ENCODE results near the gene EML6.

Gene EML6

DNA sequence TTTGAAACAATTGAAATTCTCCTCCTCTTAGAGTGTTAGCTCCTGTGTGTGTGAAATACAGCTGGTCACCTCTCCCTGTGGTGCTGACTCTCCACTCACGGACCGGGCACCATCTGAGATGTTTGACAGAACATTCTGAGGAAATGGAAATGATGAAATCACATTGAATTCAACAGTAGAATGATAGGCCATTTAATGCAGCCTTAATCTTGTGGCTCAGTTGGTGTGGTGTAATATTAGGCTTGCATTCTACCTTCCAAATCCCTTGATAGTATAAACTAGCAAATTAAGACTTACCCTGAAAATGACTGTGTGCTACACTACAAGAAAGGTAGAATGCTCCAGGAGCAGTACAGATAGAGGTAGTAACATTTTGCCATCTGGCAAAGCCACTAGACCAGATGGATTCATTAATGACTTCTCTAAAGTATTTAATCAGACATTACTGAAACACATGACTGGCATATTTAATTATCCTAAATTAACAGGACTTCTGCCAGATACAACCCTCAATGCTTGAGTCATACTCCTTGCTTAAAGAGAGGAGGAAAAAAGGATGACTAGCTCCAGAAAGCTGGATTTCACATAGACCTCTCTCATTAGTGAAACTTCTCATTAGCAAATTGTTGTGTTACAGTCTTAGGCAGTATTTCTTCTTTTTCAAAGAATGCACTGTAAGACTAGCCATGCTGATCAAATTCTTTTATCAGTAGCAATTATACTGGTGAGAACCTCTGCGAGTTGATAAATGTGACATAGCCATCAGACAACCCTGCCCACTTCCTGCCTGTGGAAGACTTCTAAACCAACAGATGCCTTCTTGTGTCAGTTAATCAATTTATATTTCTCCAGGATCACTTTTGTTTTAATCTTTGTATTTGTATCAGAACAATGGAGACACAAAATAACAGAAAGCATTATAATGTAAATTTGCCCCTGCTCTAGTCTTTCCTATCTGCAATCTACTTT lies 80.6 kb downstream of the EML6 start:
- TF ChIP-seq, protein P1, sequence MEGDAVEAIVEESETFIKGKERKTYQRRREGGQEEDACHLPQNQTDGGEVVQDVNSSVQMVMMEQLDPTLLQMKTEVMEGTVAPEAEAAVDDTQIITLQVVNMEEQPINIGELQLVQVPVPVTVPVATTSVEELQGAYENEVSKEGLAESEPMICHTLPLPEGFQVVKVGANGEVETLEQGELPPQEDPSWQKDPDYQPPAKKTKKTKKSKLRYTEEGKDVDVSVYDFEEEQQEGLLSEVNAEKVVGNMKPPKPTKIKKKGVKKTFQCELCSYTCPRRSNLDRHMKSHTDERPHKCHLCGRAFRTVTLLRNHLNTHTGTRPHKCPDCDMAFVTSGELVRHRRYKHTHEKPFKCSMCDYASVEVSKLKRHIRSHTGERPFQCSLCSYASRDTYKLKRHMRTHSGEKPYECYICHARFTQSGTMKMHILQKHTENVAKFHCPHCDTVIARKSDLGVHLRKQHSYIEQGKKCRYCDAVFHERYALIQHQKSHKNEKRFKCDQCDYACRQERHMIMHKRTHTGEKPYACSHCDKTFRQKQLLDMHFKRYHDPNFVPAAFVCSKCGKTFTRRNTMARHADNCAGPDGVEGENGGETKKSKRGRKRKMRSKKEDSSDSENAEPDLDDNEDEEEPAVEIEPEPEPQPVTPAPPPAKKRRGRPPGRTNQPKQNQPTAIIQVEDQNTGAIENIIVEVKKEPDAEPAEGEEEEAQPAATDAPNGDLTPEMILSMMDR (conservative IDR thresholded peaks at IDR 0.05; ENCODE audit: low read depth, low read length) = no peak
- no peak overlapping the region for H3K4me3 ChIP-seq (ENCODE audit: low read length)
- DNase-seq (ENCODE audit: low read depth) = no peak

DNA sequence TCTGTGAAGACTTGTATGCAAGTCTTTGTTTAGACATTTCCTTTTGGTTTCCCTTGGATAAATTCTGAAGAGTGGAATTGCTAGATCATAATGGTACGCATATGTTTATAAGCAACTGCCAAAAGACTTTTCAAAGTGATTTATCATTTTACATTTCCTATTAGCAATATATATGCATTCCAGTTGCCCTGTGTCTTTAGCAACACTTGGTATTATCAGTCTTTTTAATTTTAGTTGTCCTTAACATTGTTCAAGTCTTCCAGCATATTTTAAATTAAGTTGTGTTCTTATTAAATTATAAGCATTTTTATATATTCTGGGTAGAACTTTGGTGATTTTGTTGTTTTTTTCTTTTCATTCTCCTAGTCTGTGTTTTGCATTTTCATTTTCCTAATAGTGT lies 81.8 kb downstream of the EML6 start:
- TF ChIP-seq, protein P1 (conservative IDR thresholded peaks at IDR 0.05; ENCODE audit: low read depth, low read length) = no peak
- H3K4me3 ChIP-seq (ENCODE audit: low read length) = no peak overlapping the region
- DNase-seq (ENCODE audit: low read depth) = no peak

DNA sequence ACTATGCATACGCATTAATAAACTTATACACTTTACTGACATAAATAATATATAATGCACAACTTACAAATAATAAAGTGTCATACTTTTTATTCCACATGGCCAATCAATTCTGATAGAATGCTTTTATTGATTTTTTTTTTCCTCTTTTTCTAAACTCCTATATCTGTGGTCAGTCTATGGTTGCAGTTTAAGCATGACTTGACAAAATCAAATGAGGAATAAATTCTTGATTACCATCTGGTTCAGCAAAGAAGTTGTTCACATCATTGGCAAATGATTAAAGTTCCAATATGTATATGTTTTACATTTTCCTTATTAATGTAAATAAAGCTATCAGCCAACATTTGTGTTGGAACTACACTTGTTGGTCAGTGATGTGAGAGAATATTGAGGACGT lies 83.5 kb downstream of the EML6 start:
- DNase-seq (ENCODE audit: low read depth) = no peak
- no peak overlapping the region for H3K4me3 ChIP-seq (ENCODE audit: low read length)
- TF ChIP-seq, protein P1 (conservative IDR thresholded peaks at IDR 0.05; ENCODE audit: low read depth, low read length) = no peak

DNA sequence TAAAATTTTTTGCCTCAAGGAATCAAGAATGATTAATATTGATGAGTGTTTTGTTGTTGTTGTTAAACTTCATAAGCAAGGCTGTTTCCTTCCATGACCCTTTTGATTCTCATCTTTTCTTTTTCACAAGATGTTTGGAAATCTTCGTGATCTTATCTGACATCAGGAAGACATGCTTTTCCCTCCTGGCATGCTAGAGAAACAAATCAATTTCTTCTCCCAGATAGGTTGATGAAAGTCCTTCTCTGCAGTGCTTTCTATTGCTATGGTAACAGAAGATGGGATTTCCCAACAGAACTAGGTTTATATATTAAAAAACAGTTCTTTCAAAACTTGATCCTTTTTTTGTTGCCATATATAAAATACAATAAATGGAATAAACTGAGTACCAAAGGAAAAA lies 85.2 kb downstream of the EML6 start:
- no peak overlapping the region for H3K4me3 ChIP-seq (ENCODE audit: low read length)
- TF ChIP-seq, protein P1 (conservative IDR thresholded peaks at IDR 0.05; ENCODE audit: low read depth, low read length) = no peak
- no peak for DNase-seq (ENCODE audit: low read depth)

DNA sequence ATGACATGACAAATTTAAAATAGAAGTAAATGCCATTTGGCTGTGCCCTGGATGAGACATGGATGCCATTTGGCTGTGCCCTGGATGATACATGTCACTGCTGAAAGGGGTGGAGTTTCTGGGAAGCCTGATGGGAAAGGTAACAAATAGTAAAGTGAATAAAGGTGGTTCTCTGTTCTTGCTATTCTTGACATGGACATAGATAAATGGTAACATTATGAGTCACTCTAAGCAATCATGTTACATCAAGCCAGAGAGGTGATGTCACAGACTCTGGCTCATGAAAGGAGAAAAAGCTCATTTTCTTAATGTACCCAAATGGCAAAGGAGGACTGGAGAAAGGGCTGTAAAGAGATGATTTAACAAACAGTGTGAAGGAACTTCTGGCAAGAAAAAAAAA lies 86.4 kb downstream of the EML6 start:
- H3K4me3 ChIP-seq (ENCODE audit: low read length) = no peak overlapping the region
- no peak for DNase-seq (ENCODE audit: low read depth)
- TF ChIP-seq, protein P1 (conservative IDR thresholded peaks at IDR 0.05; ENCODE audit: low read depth, low read length) = no peak

DNA sequence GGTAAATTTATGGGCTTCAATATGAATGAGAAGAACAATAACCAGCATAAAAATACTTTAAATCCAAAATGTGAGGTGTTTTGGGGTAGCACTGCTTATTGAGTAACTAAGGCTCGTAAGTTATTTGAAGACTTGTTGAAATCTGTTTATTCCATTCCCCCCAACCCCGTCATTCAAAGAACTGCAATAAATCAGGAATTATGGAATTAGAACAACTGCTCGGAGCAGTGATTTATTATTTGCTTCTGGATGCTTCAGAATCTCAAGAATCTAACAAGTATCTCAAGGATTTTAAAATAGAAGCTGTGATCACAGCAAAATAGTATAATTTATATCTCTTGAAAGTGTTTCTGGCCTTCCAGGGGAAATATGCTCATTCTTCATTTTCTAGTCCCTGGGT lies 86.8 kb downstream of the EML6 start:
- no peak overlapping the region for H3K4me3 ChIP-seq (ENCODE audit: low read length)
- TF ChIP-seq, protein P1 (conservative IDR thresholded peaks at IDR 0.05; ENCODE audit: low read depth, low read length) = no peak
- DNase-seq (ENCODE audit: low read depth) = no peak

DNA sequence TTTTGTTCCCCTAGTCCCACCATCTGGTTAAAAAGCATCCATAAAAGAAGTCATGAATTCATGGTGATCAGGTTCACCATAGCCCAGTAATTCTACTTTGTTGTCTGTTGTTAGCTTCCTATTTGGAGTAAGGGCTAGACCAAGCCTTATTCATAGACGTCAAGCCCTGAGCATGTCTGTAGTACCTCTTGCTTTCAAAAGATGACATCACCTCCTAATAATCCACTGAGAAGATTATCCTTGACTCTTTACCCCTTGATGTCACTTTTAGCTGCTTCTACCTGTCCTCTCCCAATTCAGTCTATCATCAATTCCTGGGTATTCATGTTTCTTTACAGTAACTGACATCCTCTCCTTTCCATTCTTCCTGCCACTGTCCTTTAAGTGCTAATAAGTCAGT lies 90.1 kb downstream of the EML6 start:
- TF ChIP-seq, protein P1 (conservative IDR thresholded peaks at IDR 0.05; ENCODE audit: low read depth, low read length) = no peak
- no peak for DNase-seq (ENCODE audit: low read depth)
- H3K4me3 ChIP-seq (ENCODE audit: low read length) = no peak overlapping the region

Data from retinal pigment epithelial cell (primary cell).